ENCODE data around the gene POLDIP3.
A peak's percentile ranks its signal among the peaks of the same experiment; 100 is the strongest.

The POLDIP3 gene, protein sequence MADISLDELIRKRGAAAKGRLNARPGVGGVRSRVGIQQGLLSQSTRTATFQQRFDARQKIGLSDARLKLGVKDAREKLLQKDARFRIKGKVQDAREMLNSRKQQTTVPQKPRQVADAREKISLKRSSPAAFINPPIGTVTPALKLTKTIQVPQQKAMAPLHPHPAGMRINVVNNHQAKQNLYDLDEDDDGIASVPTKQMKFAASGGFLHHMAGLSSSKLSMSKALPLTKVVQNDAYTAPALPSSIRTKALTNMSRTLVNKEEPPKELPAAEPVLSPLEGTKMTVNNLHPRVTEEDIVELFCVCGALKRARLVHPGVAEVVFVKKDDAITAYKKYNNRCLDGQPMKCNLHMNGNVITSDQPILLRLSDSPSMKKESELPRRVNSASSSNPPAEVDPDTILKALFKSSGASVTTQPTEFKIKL

GRCh38 chr22:42614312-42615091 lies at the start of gene POLDIP3:
TSS of gene POLDIP3 (minus strand) at chr22:42614883. CDS start at chr22:42614857, 26 bp downstream.
- peak; percentile 99 for DNase-seq

- DNase-seq, result peak; percentile 77
These were observed 47.5 kb upstream of the POLDIP3 start for GRCh38 chr22:42661985-42662831.

- DNase-seq, result no peak
These were observed 41.9 kb upstream of the POLDIP3 start for GRCh38 chr22:42656578-42656977.

- no peak for DNase-seq
These were observed 41.0 kb upstream of the POLDIP3 start for GRCh38 chr22:42655693-42656092.

DNA sequence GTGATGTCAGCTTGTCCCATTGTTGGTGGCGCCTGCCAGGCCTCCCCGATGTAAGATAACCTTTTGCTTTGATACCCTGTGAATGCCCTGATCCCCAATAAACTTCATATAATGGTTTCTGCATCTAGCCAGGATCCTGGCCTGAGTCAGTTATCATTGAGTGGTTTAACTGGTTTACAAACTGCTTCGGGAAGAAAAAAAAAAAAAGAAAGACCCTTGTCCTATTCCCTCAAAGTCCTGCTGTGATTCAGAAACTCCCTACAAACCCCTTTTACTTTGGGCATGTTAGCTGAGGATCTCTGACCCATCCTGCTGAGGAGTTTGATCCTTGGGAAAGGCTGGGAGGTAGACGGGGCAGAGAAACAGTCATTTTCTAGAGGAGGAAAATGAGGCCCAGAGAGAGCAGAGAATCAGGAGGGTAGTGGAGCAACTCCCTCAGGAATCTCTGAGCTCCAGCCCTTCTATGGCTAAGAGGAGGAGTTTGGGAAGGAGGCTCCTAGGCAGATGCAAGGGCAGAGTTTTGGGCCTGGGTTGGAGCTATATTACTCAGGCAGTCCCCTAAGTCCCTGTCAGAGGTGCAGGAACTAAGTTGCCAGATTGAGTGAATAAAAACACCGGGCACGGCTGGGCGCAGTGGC lies 39.9 kb upstream of the POLDIP3 start:
- DNase-seq, result no peak

- DNase-seq, result no peak
These were observed 39.3 kb upstream of the POLDIP3 start for GRCh38 chr22:42653999-42654398.

GRCh38 chr22:42651134-42651533 lies 36.5 kb upstream of the POLDIP3 start:
- DNase-seq, result no peak

DNA sequence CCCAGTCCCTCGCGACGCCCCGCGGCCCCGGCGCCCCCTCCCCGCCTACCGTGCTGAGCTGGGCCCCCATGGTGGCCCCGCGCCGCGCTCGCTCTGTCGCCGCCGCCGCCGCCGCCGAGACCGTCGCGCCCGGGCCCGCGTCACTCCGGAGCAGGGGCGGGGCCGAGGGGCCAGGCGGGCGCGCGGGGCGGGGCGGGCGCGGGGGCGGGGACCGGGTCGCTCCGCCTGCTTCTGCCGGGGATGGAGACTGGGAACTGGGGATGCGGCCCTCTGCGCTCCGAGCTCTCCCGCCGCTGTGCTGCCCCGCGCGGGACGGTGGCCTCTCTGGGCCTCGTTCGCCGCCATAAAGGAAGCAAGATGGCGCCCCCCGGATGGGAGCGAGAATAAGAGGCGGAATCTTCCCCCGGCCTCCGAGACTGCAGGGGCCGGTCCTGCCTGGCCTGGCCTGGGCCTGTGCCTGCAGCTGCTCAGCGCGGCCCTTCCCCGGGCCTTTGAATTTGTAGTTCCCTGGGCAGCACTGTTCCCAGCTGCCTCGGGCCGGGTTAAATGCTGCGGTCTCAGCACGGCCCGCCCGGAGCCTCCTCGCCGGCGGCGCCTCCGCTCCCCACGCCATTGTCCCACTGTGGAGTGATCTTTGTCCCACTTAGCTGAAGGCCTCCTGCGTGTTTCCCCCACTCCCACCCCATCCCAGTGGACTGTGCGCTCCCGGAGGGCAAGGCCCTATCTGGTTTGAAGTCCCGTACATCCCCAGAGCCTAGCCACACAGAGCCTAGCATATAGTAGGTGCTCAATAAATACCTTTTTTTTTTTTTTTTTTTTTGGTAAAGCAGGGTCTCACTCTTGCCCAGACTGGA lies 34.8 kb upstream of the POLDIP3 start, which contains the start of gene CYB5R3:
TSS of gene CYB5R3 (minus strand) at position 147 of the 854 bp plus-strand sequence. CDS start at position 70, 77 bp downstream.
- peak; percentile 83 for DNase-seq

GRCh38 chr22:42648368-42649245 lies 33.9 kb upstream of the POLDIP3 start:
- DNase-seq, result peak; percentile 33

DNA sequence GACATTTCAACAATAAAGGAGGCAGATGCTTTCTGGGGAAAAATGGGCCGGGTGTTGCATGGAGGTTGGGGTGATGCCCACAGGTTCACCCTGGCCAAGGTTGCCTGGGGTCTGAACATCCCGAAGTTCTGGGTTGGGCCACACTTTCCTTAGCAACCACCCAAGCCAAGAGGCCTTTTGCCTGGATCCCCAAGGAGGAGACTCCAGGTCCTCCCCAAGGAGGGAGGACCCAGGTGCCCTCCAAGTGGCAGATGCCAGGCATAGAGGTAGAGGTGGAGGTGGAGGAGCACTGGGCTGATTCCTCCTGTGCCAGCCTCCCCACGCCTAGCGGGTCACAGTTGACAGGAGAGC lies 33.3 kb upstream of the POLDIP3 start:
- DNase-seq, result no peak

- no peak for DNase-seq
These were observed 32.2 kb upstream of the POLDIP3 start for GRCh38 chr22:42646569-42647525.

DNA sequence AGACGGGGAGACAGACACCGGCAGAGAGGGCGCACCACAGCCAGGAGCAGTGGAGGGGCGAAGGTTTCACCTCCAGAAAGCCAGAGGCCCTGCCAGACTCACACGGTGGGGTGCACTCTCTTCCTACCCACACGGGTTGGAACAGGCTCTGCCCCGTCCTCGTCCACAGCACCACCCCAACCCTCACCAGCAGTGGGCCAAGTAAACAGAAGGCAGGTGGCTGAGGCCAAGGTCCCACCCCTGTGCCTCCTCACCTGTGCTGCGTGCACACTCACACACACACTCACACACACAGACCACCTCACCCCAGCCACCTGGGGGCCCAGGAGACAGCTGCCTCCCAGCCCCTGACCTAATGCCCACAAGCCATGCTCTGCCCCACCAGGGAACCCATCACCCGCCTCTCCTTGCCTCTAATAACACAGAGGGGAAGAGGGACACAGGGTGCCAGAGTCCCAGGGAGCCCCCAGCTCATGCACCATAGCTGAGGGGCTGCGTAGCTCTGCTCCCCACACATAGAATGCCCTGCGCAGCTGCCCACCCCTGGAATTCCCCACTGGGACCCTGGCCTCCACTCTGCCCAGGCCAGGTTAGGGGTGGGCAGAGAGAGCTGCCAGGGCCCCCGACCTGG lies 31.4 kb upstream of the POLDIP3 start:
- DNase-seq, result no peak

DNA sequence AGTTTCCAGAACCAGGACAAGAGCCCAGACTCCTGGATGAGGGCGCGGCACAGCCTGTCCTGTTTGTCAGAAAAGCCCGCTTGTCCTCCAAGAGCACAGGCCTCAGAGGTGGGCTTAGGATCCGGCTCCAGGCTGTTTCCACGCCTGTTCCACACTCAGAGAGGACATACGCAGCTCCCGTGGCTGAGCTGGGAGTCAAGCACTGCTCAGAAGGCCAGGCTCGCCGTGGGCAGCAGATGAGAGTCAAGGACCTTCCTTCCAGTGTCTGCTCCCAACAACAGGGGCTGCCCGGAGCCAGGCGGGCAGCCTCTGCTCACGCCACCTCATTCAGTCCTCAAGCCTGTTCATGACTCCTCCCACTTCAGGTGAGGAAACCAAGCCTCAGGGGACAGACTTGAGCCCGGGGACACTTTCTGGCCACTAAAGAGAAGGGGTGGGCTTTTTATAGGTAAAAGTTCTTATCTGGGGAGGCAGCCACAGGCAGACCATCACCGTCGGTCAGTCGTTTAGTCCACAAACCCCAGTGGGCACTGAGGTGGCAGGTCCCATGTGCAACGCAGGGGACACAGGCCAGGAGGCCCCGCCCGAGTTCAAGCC lies 30.8 kb upstream of the POLDIP3 start:
- DNase-seq, result no peak

- DNase-seq, result no peak
These were observed 30.0 kb upstream of the POLDIP3 start for GRCh38 chr22:42644422-42645340.

GRCh38 chr22:42643634-42644421 lies 29.1 kb upstream of the POLDIP3 start:
- no peak for DNase-seq

All from stimulated activated CD4-positive, alpha-beta T cell treated with anti-CD3 and anti-CD28 coated beads, Interleukin-1b, Interleukin-23, amount 100 ng/mL, for 48 hours (primary cell).